Activated CD8-positive, alpha-beta memory T cell treated with anti-CD3 and anti-CD28 coated beads for 24 hours (primary cell): ENCODE data around the gene IRX4.

Experiments used
- DNase-seq: peaks from one replicate; pipeline ENCODE4 v3.0.0-alpha.2; 2020

Gene IRX4

DNA sequence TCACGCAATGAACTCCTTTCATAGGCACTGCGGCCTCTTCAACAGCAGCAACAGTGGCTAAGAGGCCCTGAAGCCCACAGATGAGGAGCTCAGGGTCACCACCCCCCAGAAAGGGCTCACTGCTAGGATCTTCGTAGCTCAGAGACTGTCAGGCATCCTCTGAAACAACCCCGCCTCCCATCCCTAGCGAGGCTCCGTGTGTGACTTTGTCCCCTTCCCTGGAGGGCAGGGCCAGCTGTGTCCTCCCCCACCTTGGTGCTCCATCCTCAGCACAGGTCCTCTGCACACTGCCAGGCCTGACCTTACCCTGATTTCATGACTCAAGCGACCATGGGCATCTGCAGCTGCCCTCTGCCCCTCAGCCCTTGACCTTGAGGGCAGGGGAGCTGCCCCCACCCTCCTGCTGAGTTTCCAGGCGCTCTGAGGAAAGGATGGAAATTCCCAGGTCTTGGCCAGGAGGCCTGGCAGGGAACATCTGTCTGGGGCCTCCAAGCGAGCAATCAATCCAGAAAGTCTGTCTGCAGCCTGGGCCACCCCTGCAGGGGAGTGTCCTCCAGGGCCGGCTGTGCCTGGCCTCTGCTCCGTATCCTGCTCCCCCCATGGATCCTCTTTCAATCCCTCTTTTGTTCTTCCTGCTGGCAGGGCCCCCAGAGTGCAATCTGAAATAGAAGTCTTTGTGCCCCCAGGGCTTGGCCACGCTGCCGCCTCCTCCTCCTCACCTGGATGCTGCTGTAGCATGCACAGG lies 6.8 kb upstream of the IRX4 start:
- no peak for DNase-seq

DNA sequence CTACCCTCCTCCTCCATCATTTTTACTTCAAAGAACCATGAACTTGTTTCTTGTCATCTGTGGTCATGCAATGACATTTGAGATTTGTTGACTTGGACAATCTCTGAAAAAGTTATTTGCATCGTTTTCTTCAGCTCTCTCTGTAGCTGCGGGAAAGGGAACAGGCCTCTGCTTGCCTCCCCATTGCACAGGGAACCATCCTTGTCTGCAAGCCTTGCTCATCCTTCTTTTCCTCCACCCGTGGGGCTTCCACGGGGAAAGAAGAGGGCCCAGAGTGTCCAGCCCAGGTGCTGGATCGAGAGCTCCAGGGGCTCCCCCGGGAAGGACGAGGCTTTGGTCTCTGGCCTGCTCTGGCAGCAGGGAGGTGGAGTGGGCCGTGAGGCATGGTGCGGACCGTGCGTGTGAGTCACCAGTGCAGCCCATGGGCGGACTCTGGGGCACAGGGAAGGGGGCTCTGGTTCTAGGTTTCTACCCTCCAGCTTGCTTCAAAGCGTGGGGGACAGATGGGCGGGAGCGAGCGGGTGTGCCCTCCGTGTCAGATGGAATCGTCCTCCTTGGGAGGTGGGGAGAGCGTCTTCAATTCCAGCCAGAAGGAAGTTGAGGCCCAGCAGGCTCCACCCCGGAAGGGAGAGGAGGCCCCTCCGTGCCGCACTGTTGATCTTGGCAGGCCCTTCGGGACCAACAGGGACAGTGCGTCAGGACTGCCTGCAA lies 6.0 kb upstream of the IRX4 start:
- DNase-seq: no peak

DNA sequence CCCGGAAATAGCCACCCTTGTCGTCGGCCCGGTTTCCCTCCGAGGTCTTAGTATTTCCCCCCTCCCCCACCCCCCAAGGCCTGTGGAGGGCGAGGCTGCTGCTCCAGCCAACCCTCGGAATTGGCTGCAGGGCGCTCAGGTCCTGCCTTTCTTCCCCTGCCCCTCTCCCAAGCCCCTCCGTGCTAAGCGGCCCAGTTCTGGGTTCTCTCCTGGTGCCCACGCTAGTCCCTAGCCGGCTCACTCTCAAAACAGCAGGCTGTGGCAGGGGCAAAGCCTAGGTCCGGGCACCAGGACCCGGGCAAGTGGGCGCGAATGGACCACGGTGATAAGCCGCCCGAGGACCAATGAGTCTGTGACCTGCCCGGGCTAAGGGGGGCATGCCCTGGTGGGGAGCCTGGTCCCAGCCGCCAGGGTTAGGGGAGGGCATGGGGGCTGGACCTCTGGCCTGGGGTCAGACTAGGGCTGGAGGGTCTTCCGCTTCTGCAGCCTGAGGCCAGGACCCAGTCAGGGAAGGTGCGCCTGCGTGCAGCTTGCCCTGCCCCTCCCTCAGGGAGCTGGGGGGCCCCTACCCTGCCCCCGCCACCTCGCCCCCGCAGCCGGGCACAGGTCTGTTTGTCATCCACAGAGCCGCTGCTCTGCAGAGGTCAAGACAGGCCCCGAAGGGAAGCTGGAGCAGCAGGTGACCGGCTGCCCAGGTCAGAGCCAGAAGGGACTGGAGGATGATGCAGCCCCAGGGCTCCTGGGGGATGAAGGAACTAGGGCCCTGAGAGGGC lies 5.0 kb upstream of the IRX4 start:
- no peak for DNase-seq

GRCh38 chr5:1886846-1887587 lies 4.3 kb upstream of the IRX4 start:
- no peak for DNase-seq

- DNase-seq: no peak
Measured at GRCh38 chr5:1885868-1886845, 3.4 kb upstream of the IRX4 start.

GRCh38 chr5:1885404-1885755 lies 2.7 kb upstream of the IRX4 start:
- DNase-seq: no peak

DNA sequence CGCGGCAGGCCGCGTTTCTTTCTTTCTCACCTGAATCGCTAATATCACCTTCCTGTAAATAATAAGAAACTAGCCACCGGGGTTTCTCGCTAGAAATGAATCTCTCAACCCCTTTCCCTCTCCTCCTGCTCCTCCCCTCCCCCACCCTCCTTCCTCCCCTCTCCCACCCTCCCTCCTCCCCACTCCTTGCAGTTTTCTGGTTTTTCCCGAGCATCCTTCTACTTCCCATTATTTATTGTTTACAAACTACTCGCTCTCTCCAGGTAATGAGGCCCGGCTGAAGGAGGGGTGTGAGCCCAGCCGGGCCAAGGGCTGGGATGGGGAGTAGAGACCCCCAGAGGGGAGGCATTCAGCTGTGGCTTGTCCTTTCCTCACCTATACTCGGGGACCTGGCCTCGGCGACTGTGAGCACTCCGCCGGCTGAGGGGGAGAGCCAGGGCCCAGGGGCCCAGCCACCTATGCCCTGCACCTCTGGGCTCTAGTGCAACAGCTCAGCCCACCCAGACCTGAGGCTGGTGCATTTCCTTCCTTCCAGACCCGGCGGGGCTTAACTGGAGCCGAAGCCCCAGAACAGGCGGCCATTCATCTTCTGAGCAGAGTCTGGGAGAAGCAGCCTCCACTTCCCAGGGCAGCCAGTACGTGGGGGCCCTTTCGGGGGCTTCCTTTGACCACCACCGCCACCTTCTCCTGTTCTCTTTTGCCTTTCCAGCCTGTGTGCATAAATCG lies 2.1 kb upstream of the IRX4 start:
- DNase-seq: no peak

DNA sequence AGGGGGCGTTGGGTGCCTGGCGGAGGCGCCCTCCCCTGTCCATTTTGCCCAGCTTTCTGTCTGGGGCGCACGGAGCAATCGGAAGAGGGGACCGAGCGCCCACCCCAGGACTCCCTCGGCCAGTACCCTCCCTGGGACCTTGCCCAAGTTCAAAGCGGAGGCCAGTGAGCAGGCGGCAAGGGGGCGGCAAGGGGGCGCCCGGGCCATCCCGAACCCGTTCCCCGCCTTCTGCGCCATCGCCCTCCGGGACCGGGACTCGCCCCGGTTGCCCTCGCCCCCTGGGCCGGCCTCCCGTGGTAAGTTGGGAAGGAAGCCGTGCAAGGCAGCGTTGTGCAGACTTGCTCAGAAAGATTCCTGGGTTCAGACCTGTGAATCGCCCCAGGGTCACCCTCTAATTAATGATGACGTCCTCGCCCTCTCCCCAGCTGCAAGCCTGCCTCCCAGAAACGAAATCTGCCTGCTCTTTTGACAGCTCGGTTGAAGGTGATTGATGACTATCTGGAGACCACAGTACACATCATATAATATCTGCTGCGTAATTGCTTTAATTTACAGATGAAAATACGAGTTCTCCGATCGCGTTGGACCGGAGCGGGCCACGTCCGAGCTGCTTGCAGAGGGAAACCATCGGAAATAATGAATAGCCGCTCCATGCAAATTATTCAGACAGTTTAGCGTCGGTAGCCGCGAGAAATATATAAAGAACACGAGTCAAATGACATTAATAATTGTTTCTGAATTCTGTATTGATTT lies 1.4 kb upstream of the IRX4 start:
- no peak for DNase-seq

DNA sequence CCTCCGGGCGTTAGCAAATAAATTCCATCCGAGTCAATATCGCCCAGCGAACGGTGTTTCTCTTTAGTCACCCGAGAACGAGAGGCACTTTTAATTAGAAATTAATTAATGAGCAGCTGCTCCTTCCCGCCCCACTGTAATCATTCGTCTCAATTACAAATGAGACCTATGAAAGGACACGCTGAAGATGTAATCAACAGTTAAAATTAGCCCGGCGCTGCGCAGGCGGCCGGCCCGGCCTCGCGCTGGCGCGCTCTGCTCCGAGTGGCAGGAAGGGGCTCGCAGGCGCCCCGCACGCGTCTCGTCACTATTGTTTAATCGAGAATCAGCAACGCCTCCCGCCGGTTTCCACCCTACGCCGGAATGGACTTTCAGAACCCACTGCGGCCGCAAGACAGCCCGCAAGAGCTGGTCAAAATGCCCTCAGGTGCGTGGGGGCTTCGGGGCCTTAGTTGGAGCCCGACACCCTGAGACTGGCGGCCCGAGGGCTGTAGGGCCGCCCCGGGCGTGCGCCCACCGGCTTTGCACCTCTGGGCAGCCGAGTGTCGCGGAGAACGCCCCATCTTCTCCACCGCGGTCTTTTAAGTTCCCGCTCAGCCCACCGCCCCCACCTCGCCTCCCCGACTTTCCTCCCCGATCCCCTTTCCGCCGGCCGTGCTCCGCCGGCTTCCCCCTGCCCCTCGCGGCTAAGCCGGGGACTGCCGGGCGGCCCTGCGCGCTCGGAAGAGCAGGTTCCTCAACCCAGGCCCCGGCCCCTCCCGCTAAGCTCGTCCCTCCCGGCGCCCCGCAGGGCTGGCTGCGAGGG lies 597 bp upstream of the IRX4 start:
- no peak for DNase-seq

- no peak for DNase-seq
Measured at GRCh38 chr5:1881731-1882336, 891 bp downstream of the IRX4 start.

DNA sequence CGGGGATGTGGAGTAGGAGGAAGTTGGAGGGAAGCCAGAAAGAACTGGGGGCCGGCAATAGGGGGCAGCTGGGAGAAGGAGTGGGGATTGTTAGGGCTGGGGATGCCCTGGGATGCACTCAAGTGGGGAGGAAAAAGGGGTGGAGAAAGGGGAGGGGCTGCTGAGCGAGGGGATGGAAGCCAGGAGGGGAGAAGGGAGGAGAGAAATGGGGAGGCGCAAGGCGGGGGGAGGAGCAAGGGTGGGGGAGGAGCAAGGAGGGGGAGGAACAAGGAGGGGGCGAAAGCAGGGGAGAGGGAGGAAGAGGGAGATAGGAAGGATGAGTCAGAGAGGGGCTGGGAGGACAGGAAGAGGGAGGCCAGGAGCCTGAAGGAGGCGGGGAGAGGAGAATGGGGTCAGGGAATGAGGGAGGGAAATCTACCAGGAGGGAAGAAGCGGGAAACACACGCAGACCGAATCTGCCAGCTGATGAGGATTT lies 1.6 kb downstream of the IRX4 start:
- DNase-seq: no peak

GRCh38 chr5:1880377-1881025 lies 2.2 kb downstream of the IRX4 start:
- DNase-seq: no peak

- no peak for DNase-seq
Measured at GRCh38 chr5:1879292-1880263, 3.1 kb downstream of the IRX4 start.

- DNase-seq: no peak
Measured at GRCh38 chr5:1878050-1878849, 4.5 kb downstream of the IRX4 start.

GRCh38 chr5:1877103-1878049 lies 5.3 kb downstream of the IRX4 start:
- no peak for DNase-seq
